Measurements from ENCODE around the gene DARS1. TPM values are rescaled to one million over a fixed set of nuclear protein-coding genes. Genes with fewer than 3 reads are reported as not detected.
A peak's percentile ranks its signal among the peaks of the same experiment; 100 is the strongest.

The DARS1 gene
- total and polyA plus RNA-seq, 2 of the 13 experiments (the other 11 are each of a cell fraction or from before 2014, with no cell fraction given): 149 to 230 TPM

DNA sequence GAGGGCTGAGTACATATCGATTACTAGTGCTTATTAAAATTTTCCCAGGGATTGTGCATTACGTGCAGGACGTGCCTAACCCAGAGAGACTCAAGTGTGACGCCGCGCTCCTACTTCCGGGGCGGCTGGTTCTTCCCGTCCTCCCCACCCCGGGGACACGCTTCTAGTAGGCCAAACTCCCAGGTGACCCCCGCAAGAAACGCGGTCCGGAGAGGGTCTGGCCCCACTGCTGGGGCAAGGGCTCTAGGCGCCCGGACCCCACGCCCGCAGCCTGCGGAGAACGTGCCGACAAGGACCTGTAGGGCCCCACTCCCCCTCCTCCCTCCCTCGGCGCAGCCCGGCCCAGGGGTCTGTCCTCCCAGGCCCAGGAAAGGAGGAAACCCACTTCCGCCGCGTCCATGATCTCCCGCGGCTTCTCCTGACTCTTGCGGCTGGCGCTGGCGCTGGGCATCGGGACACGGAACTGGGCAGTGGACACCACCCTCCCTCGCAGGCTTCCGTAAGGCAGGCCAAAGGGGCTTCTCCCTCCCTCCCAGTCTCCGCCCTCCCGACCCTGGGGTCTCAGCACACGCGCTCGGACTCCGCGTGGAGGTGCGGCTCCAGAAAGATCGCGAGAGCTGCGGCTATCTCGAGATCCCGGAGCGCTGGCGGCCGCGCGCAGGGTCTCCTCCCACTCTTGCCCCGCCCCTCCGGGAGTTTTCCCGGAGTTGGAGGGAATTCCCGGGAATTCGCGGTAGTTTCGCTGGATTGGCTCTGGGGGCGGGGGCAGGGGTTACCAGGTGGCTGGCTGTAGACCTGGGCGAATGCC lies at the start of gene DARS1 (continued):
- TF ChIP-seq HINFP (CRISPR knock-in tag; IDR thresholded peaks at IDR 0.05; ENCODE audit: low read depth): peak; percentile 74; the same call in 1 of the 2 replicates
- TF ChIP-seq, protein P1, sequence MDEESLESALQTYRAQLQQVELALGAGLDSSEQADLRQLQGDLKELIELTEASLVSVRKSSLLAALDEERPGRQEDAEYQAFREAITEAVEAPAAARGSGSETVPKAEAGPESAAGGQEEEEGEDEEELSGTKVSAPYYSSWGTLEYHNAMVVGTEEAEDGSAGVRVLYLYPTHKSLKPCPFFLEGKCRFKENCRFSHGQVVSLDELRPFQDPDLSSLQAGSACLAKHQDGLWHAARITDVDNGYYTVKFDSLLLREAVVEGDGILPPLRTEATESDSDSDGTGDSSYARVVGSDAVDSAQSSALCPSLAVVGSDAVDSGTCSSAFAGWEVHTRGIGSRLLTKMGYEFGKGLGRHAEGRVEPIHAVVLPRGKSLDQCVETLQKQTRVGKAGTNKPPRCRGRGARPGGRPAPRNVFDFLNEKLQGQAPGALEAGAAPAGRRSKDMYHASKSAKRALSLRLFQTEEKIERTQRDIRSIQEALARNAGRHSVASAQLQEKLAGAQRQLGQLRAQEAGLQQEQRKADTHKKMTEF (CRISPR knock-in tag; IDR thresholded peaks at IDR 0.05): peak; percentile 98
- TF ChIP-seq, protein P2, sequence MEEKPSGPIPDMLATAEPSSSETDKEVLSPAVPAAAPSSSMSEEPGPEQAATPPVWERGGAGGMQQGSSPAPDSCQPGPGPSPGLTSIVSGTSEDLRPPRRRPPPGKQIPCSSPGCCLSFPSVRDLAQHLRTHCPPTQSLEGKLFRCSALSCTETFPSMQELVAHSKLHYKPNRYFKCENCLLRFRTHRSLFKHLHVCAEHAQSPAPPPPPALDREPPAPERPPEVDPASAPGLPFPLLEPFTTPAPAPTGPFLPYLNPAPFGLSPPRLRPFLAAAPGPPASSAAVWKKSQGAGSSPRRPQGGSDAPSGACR (CRISPR knock-in tag; IDR thresholded peaks at IDR 0.05): peak; percentile 97
- no peak for TF ChIP-seq ZBTB46 (CRISPR knock-in tag; IDR thresholded peaks at IDR 0.05; ENCODE audit: borderline replicate concordance)
- 0 out of 2 replicates have a peak, but pooled peaks have one; percentile 79 for TF ChIP-seq ZC3H4 (CRISPR knock-in tag; IDR thresholded peaks at IDR 0.05; ENCODE audit: borderline replicate concordance)
- TF ChIP-seq, protein P3, sequence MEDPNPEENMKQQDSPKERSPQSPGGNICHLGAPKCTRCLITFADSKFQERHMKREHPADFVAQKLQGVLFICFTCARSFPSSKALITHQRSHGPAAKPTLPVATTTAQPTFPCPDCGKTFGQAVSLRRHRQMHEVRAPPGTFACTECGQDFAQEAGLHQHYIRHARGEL (CRISPR knock-in tag; IDR thresholded peaks at IDR 0.05): no peak
- no peak for TF ChIP-seq IKZF1 (IDR thresholded peaks at IDR 0.05)
- peak; percentile 23; the same call in 1 of the 2 replicates for TF ChIP-seq BCL6 (CRISPR knock-in tag; IDR thresholded peaks at IDR 0.05)
- TF ChIP-seq ZUFSP (CRISPR knock-in tag; IDR thresholded peaks at IDR 0.05; ENCODE audit: borderline replicate concordance): no peak
- no peak for TF ChIP-seq KLF9 (CRISPR knock-in tag; IDR thresholded peaks at IDR 0.05; ENCODE audit: low read depth)
- peak; percentile 73 for TF ChIP-seq MEIS2 (CRISPR knock-in tag; IDR thresholded peaks at IDR 0.05)
- TF ChIP-seq, protein P4, sequence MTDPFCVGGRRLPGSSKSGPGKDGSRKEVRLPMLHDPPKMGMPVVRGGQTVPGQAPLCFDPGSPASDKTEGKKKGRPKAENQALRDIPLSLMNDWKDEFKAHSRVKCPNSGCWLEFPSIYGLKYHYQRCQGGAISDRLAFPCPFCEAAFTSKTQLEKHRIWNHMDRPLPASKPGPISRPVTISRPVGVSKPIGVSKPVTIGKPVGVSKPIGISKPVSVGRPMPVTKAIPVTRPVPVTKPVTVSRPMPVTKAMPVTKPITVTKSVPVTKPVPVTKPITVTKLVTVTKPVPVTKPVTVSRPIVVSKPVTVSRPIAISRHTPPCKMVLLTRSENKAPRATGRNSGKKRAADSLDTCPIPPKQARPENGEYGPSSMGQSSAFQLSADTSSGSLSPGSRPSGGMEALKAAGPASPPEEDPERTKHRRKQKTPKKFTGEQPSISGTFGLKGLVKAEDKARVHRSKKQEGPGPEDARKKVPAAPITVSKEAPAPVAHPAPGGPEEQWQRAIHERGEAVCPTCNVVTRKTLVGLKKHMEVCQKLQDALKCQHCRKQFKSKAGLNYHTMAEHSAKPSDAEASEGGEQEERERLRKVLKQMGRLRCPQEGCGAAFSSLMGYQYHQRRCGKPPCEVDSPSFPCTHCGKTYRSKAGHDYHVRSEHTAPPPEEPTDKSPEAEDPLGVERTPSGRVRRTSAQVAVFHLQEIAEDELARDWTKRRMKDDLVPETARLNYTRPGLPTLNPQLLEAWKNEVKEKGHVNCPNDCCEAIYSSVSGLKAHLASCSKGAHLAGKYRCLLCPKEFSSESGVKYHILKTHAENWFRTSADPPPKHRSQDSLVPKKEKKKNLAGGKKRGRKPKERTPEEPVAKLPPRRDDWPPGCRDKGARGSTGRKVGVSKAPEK (CRISPR knock-in tag; IDR thresholded peaks at IDR 0.05; ENCODE audit: borderline replicate concordance): no peak
- peak; percentile 92 for TF ChIP-seq ZNF274 (CRISPR knock-in tag; IDR thresholded peaks at IDR 0.05)
- peak; percentile 98 for TF ChIP-seq ZNF878 (CRISPR knock-in tag; IDR thresholded peaks at IDR 0.05)
- peak; percentile 87; the same call in 1 of the 2 replicates for TF ChIP-seq ZNF30 (CRISPR knock-in tag; IDR thresholded peaks at IDR 0.05)
- no peak for TF ChIP-seq FOXM1 (CRISPR knock-in tag; IDR thresholded peaks at IDR 0.05)
- peak; percentile 96 for TF ChIP-seq ZNF709 (CRISPR knock-in tag; IDR thresholded peaks at IDR 0.05)
- TF ChIP-seq MIER2 (CRISPR knock-in tag; IDR thresholded peaks at IDR 0.05): no peak
